SK-N-SH treated with all-trans-retinoic acid at 6 μM for 48 hours (cell line): ENCODE measurements around the gene ZNF599.

Experiments
- ARNTL ChIP-seq: fragments of 450-650 bp; formaldehyde crosslinking; IDR thresholded peaks from 2 replicates; pipeline ENCODE4 v1.5.0; 2020; ENCODE audit warnings: low read depth, mild to moderate bottlenecking, moderate library complexity, borderline replicate concordance
- BACH2 ChIP-seq: fragments of 250-450 bp; sonication (Bioruptor Pico); IDR thresholded peaks from 2 replicates; pipeline ENCODE4 v1.9.0; 2021; ENCODE audit warnings: mild to moderate bottlenecking, borderline replicate concordance
- CREB5 ChIP-seq: fragments of 250-450 bp; sonication (Bioruptor Pico); IDR thresholded peaks from 2 replicates; pipeline ENCODE4 v1.5.1; 2020; ENCODE audit warnings: low read depth, mild to moderate bottlenecking, moderate library complexity
- CSDC2 ChIP-seq: fragments of 250-450 bp; sonication (Bioruptor Pico); IDR thresholded peaks from 2 replicates; pipeline ENCODE4 v1.5.0; 2020; ENCODE audit warnings: mild to moderate bottlenecking, moderate library complexity
- ISL1 ChIP-seq: fragments of 250-450 bp; sonication (Bioruptor Pico); IDR thresholded peaks from 2 replicates; pipeline ENCODE4 v2.1.2; 2022; ENCODE audit warnings: mild to moderate bottlenecking, moderate library complexity
- PATZ1 ChIP-seq: fragments of 250-450 bp; sonication (Bioruptor Pico); IDR thresholded peaks from 2 replicates; pipeline ENCODE4 v1.8.0; 2020; ENCODE audit warnings: mild to moderate bottlenecking, moderate library complexity, borderline replicate concordance
- POU6F1 ChIP-seq: fragments of 250-450 bp; sonication (Bioruptor Pico); IDR thresholded peaks from 2 replicates; pipeline ENCODE4 v1.8.0; 2021; ENCODE audit warnings: low read depth, mild to moderate bottlenecking, moderate library complexity, borderline replicate concordance
- PPARA ChIP-seq: fragments of 250-450 bp; sonication (Bioruptor Pico); IDR thresholded peaks from 2 replicates; pipeline ENCODE4 v1.5.0; 2020; ENCODE audit warnings: mild to moderate bottlenecking, borderline replicate concordance
- SNAI2 ChIP-seq: fragments of 250-450 bp; sonication (Bioruptor Pico); IDR thresholded peaks from 2 replicates; pipeline ENCODE4 v1.5.0; 2020; ENCODE audit warnings: mild to moderate bottlenecking, moderate library complexity
- TOX ChIP-seq: fragments of 250-450 bp; sonication (Bioruptor Pico); IDR thresholded peaks from 2 replicates; pipeline ENCODE4 v1.8.0; 2021; ENCODE audit warnings: mild to moderate bottlenecking, moderate library complexity, borderline replicate concordance
- TSHZ2 ChIP-seq: fragments of 250-450 bp; sonication (Bioruptor Pico); IDR thresholded peaks from 2 replicates; pipeline ENCODE4 v1.5.0; 2020; ENCODE audit warnings: mild to moderate bottlenecking, moderate library complexity
- ZFP3 ChIP-seq: fragments of 250-450 bp; sonication (Bioruptor Pico); IDR thresholded peaks from 2 replicates; pipeline ENCODE4 v1.5.0; 2020; ENCODE audit warnings: mild to moderate bottlenecking, moderate library complexity
- ZNF70 ChIP-seq: fragments of 450-650 bp; formaldehyde crosslinking; IDR thresholded peaks from 2 replicates; pipeline ENCODE4 v1.5.0; 2020; ENCODE audit warnings: mild to moderate bottlenecking, moderate library complexity
- TF ChIP-seq, protein P1 (sequence below): fragments of 250-450 bp; sonication (Bioruptor Pico); IDR thresholded peaks from 2 replicates; pipeline ENCODE4 v1.5.1; 2021; ENCODE audit warnings: mild to moderate bottlenecking, moderate library complexity

- TF ChIP-seq CSDC2 (CRISPR knock-in tag) (no peak), ZFP3 (CRISPR knock-in tag) (no peak), TSHZ2 (CRISPR knock-in tag) (no peak), TOX (CRISPR knock-in tag) (no peak), PATZ1 (CRISPR knock-in tag) (no peak), ARNTL (CRISPR knock-in tag) (no peak), CREB5 (CRISPR knock-in tag) (no peak), SNAI2 (CRISPR knock-in tag) (no peak), BACH2 (CRISPR knock-in tag) (no peak), ISL1 (CRISPR knock-in tag) (no peak), PPARA (CRISPR knock-in tag) (no peak), POU6F1 (CRISPR knock-in tag) (no peak), ZNF70 (CRISPR knock-in tag) (no peak)
- TF ChIP-seq, protein P1, sequence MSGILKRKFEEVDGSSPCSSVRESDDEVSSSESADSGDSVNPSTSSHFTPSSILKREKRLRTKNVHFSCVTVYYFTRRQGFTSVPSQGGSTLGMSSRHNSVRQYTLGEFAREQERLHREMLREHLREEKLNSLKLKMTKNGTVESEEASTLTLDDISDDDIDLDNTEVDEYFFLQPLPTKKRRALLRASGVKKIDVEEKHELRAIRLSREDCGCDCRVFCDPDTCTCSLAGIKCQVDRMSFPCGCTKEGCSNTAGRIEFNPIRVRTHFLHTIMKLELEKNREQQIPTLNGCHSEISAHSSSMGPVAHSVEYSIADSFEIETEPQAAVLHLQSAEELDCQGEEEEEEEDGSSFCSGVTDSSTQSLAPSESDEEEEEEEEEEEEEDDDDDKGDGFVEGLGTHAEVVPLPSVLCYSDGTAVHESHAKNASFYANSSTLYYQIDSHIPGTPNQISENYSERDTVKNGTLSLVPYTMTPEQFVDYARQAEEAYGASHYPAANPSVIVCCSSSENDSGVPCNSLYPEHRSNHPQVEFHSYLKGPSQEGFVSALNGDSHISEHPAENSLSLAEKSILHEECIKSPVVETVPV (CRISPR knock-in tag): no peak
These were observed 20.6 kb upstream of the ZNF599 start for GRCh38 chr19:34793565-34793964.
